PFSK-1 (cell line): Measurements from ENCODE around the gene ANKFY1.

ENCODE experiments used
- FOXP2 ChIP-seq: optimal IDR thresholded peaks from 2 replicates; pipeline ENCODE3; 2011; ENCODE audit warnings: borderline replicate concordance, control low read depth, inconsistent platforms; ENCODE audit not compliant: insufficient read depth; ENCODE audit errors: extremely low read length, extremely low read depth
- POLR2AphosphoS5 ChIP-seq: IDR thresholded peaks from 2 replicates; pipeline ENCODE4 v1.6.1; 2012; ENCODE audit warnings: low read depth, mild to moderate bottlenecking, control low read depth, low read length, moderate library complexity
- SIN3A ChIP-seq: IDR thresholded peaks from 2 replicates; pipeline ENCODE4 v1.6.1; 2012; ENCODE audit warnings: mild to moderate bottlenecking, low read length, moderate library complexity, borderline replicate concordance; ENCODE audit not compliant: insufficient read depth
- TAF1 ChIP-seq: IDR thresholded peaks from 2 replicates; pipeline ENCODE4 v1.6.1; 2012; ENCODE audit warnings: low read length, control low read depth, borderline replicate concordance; ENCODE audit not compliant: insufficient read depth
- TF ChIP-seq, protein P1 (sequence below), 2 experiments: IDR thresholded peaks; 2 replicates each; pipeline versions ENCODE4 v1.6.1 to v1.8.0; 2011 to 2012; ENCODE audit warnings: low read depth in 2 of 2, low read length in 2 of 2, control low read depth in 1 of 2, inconsistent platforms in 1 of 2, mild to moderate bottlenecking in 1 of 2, moderate library complexity in 1 of 2; ENCODE audit not compliant: insufficient read depth in 1 of 2

ANKFY1 gene

GRCh38 chr17:4143563-4144421, 120.0 kb downstream of the ANKFY1 start:
- TF ChIP-seq SIN3A (peak; percentile 28; the same call in 1 of the 2 replicates), TAF1 (no peak; the same call in 1 of the 2 replicates), FOXP2 (peak; percentile 35), POLR2AphosphoS5 (peak; percentile 93)
- TF ChIP-seq, protein P1, sequence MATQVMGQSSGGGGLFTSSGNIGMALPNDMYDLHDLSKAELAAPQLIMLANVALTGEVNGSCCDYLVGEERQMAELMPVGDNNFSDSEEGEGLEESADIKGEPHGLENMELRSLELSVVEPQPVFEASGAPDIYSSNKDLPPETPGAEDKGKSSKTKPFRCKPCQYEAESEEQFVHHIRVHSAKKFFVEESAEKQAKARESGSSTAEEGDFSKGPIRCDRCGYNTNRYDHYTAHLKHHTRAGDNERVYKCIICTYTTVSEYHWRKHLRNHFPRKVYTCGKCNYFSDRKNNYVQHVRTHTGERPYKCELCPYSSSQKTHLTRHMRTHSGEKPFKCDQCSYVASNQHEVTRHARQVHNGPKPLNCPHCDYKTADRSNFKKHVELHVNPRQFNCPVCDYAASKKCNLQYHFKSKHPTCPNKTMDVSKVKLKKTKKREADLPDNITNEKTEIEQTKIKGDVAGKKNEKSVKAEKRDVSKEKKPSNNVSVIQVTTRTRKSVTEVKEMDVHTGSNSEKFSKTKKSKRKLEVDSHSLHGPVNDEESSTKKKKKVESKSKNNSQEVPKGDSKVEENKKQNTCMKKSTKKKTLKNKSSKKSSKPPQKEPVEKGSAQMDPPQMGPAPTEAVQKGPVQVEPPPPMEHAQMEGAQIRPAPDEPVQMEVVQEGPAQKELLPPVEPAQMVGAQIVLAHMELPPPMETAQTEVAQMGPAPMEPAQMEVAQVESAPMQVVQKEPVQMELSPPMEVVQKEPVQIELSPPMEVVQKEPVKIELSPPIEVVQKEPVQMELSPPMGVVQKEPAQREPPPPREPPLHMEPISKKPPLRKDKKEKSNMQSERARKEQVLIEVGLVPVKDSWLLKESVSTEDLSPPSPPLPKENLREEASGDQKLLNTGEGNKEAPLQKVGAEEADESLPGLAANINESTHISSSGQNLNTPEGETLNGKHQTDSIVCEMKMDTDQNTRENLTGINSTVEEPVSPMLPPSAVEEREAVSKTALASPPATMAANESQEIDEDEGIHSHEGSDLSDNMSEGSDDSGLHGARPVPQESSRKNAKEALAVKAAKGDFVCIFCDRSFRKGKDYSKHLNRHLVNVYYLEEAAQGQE (IDR thresholded peaks at IDR 0.05; ENCODE audit: insufficient read depth in 1 of 2, low read depth in 2 of 2, low read length in 2 of 2): 0 out of 4 replicates have a peak, but pooled peaks of 1 of the 2 experiments have one; percentile 24

GRCh38 chr17:4142107-4142900, 121.5 kb downstream of the ANKFY1 start:
- no peak for TF ChIP-seq SIN3A
- no peak for TF ChIP-seq POLR2AphosphoS5
- TF ChIP-seq FOXP2: no peak
- TF ChIP-seq, protein P1 (IDR thresholded peaks at IDR 0.05; ENCODE audit: insufficient read depth in 1 of 2, low read depth in 2 of 2, low read length in 2 of 2): no peak
- no peak for TF ChIP-seq TAF1

- TF ChIP-seq FOXP2 (no peak), POLR2AphosphoS5 (no peak), SIN3A (no peak), TAF1 (no peak)
- TF ChIP-seq, protein P1 (IDR thresholded peaks at IDR 0.05; ENCODE audit: insufficient read depth in 1 of 2, low read depth in 2 of 2, low read length in 2 of 2): no peak
Measured at GRCh38 chr17:4140125-4140524, 123.7 kb downstream of the ANKFY1 start.

- TF ChIP-seq FOXP2 (no peak), SIN3A (no peak), POLR2AphosphoS5 (no peak), TAF1 (no peak)
- TF ChIP-seq, protein P1 (IDR thresholded peaks at IDR 0.05; ENCODE audit: insufficient read depth in 1 of 2, low read depth in 2 of 2, low read length in 2 of 2): no peak
Measured at GRCh38 chr17:4136373-4136772, 127.4 kb downstream of the ANKFY1 start.
